LNCAP (cell line): ENCODE results near the gene DDX3X.

Source experiments
- TF ChIP-seq, protein P1 (sequence below): fragments of 450-650 bp; IDR thresholded peaks from 2 replicates; pipeline ENCODE4 v1.5.1; 2017; ENCODE audit warnings: mild to moderate bottlenecking

The DDX3X gene

DNA sequence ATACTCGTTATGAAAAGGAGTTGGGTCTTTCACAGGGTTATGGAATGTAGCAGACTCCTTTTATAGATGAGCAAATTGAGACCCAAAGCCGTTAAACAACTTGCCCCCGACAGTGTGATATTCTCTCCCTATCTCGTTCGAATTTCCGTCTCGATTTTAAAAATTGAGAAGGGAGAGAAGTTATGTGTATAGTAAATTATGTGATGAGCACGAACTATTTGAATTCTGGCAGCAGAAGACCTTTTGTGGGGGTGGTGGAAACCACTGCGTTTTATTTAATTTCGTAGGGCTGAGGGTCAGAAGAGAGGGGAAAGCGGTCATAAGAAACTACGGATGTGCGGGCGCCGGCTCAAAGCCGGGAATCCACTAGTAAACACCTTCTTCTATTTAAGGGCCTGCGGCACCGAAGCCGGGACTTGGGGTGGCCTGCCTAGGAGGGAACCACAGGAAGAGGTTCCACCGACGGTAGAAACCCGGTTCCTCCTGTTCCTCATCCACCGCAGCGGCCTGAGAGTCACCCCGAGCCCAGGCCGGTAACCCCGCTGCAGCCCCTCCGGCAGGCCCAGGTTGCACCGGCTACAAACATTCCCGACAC is 1.5 kb upstream of the DDX3X start:
- TF ChIP-seq, protein P1, sequence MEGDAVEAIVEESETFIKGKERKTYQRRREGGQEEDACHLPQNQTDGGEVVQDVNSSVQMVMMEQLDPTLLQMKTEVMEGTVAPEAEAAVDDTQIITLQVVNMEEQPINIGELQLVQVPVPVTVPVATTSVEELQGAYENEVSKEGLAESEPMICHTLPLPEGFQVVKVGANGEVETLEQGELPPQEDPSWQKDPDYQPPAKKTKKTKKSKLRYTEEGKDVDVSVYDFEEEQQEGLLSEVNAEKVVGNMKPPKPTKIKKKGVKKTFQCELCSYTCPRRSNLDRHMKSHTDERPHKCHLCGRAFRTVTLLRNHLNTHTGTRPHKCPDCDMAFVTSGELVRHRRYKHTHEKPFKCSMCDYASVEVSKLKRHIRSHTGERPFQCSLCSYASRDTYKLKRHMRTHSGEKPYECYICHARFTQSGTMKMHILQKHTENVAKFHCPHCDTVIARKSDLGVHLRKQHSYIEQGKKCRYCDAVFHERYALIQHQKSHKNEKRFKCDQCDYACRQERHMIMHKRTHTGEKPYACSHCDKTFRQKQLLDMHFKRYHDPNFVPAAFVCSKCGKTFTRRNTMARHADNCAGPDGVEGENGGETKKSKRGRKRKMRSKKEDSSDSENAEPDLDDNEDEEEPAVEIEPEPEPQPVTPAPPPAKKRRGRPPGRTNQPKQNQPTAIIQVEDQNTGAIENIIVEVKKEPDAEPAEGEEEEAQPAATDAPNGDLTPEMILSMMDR: no peak

DNA sequence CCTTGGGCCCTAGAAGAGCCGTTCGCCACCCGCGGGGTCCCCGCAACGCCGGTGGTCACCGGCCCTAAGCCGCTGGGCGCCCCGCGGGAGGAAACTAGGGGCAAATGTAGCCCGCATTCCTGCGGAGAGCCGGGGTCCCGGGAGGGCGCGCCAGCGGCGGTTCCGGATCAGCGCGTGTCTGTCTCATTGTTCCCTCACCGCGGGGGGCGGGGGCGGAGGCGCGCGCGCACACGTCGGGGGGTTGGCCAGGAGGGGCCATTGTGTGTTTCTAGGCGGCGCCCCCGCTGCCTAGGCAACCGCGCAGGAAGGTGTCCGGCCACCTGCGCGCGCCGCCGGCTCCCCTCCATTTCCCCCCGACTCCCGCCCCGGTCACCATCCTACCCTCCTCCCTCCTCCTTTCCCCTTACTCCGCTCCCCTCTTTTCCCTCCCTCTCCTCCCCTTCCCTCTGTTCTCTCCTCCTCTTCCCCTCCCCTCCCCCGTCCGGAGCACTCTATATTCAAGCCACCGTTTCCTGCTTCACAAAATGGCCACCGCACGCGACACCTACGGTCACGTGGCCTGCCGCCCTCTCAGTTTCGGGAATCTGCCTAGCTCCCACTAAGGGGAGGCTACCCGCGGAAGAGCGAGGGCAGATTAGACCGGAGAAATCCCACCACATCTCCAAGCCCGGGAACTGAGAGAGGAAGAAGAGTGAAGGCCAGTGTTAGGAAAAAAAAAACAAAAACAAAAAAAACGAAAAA is 789 bp upstream of the DDX3X start:
- TF ChIP-seq, protein P1: no peak

DNA sequence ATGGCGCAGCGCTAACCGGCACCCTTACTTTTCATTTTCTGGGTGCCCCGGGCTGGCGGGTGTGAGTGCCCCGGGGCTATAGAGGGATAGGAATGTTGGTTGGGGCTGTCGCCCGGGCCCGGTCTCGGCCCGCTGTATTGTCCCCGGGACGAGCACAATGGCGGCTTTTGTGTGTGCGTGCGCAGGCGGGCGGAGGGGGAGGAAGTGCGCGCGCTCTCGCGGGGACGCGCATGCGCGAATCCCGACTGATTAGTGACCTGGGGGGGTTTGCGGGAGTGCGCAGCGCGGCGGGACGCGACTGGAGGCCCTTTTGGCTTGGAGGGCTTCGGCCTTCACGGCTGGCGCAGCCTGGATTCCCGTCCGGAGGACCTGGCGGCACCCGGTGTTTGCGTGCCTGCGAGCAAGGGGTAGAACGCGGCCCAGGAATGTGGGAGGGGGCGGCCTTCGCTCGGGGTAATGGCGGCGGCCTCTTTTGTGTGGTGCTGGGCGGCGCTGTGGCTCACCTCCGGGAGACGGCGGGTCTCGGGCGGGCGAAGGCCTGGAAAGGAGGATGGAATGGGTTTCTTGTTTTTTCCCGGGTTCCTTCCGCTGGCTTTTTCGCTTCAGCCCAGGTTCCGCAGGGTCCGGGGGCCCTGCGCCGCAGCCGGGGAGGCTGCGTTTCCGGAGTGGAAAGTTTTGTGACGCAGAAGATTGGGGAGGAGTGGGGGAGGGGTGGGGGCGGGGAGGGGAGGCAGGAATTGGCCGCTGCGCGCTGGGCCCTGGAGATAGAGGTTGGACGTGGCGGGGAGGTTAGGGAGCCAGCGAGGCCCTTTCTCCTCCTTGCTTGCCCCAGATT is 618 bp downstream of the DDX3X start:
- TF ChIP-seq, protein P1: no peak

DNA sequence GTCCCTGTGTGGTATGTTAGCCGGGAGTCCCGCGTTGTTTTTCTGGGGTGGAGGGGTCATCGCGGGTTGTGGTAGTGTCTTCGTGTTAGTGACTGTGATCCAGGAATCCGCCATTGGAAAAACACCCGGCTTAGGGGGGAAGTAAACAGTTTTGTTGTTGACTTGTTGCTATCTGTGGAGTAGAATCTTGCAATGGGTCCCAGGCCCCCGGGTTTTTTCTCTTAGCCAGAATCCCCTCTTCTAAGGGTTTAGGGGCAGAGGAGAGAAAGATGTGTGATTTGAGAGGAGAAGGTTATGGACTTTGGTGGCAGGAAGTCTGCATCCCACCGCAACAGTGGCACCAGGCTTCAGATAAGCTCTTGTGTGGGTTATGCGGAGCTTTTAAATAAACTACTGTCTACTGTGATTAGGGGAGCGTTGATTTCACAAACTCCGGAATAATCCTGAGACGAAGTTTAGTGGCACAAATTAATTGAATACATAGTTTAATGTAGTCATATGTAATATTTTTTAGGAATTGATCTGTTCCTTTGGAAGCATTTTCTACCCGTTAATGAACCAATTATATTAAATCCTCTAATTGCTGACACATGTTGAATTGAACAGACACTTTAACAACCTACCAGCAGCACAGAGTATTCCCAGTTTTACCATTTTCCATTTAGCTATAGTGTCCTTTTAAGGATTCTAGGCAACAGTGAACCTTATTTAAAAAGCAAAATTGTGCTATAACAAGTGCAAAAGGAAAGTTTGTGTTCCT is 1.4 kb downstream of the DDX3X start:
- TF ChIP-seq, protein P1: no peak

DNA sequence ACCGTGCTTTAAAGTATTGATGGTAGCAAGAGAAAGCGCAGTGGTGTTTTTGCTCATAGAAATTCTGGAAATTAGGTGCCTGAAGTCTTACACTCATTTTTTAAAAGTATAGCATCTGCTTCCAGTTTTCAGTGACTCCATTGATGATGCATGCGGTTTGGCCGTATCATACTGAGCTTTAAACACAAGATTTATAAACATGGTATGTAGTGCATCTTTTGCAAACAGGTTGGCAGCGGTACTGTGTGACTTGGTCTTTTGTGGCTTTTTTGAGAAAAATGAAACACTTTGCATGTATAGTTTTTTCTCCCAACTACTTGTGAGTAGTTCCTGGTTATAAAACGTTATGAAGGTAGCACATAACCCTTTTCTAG is 2.0 kb downstream of the DDX3X start:
- TF ChIP-seq, protein P1: no peak

DNA sequence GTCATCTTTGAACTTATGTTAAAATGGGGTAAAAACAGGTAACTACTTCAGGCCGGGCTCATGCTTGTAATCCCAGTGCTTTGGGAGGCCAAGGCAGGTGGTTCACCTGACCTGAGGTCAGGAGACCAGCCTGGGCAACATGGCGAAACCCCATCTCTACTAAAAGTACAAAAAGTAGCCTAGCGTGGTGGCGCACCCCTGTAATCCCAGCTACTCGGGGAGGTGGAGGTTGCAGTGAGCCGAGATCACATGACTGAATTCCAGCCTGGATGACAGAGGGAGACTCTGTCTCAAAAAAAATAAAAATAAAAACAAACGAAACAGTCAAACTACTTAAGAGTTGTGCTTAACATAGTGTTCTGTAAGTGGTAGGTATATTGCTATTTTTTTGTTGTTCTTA is 2.5 kb downstream of the DDX3X start:
- TF ChIP-seq, protein P1: no peak

DNA sequence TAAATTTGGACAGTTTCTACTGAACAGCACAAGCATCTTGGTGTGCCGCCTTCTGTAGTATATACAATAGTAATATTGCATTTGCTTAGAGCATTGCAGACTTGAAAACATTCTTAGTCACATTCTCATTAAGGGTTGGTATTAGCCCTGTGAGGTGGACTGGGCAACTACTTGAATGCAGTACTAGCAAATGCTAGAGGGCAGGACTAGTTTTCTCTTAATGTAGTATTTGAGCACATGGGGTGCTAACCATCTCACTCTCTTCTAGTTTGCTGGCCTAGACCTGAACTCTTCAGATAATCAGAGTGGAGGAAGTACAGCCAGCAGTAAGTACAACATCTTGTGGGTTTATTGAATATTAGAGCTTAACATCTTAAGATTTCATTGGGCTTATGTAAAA is 3.2 kb downstream of the DDX3X start:
- TF ChIP-seq, protein P1: no peak
